GM19239 (cell line): ENCODE data around the gene MYOG.

ENCODE experiments used
- DNase-seq: peaks from one replicate; pipeline ENCODE4 v3.0.0; 2011; ENCODE audit warnings: low spot score; ENCODE audit not compliant: insufficient read length
- FAIRE-seq: peaks from 2 replicates; lab custom pipeline; 2011; peaks lifted over from hg19 to GRCh38; lab: Jason Lieb, UNC

The MYOG gene

GRCh38 chr1:203093754-203094410 lies 8.1 kb upstream of the MYOG start:
- FAIRE-seq = no peak
- no peak for DNase-seq

- DNase-seq (no peak), FAIRE-seq (no peak)
Observed at GRCh38 chr1:203091761-203092330, 6.0 kb upstream of the MYOG start.

GRCh38 chr1:203091199-203091477 lies 5.3 kb upstream of the MYOG start:
- DNase-seq (no peak), FAIRE-seq (no peak)

GRCh38 chr1:203090421-203091198 lies 4.8 kb upstream of the MYOG start:
- FAIRE-seq = no peak
- DNase-seq = no peak

GRCh38 chr1:203089651-203090045 lies 3.8 kb upstream of the MYOG start:
- DNase-seq = no peak
- FAIRE-seq = no peak

- DNase-seq = no peak
- no peak for FAIRE-seq
Observed at GRCh38 chr1:203089001-203089650, 3.3 kb upstream of the MYOG start.

GRCh38 chr1:203088441-203088840 lies 2.6 kb upstream of the MYOG start:
- no peak for DNase-seq
- FAIRE-seq = no peak

- DNase-seq (no peak), FAIRE-seq (no peak)
Observed at GRCh38 chr1:203086992-203087763, 1.4 kb upstream of the MYOG start.

- FAIRE-seq = no peak
- peak; percentile 44 for DNase-seq
Observed at GRCh38 chr1:203084588-203085527, 954 bp downstream of the MYOG start.

GRCh38 chr1:203083463-203083921 lies 2.3 kb downstream of the MYOG start:
- no peak for FAIRE-seq
- no peak for DNase-seq

- FAIRE-seq (no peak), DNase-seq (no peak)
Observed at GRCh38 chr1:203082571-203083462, 3.0 kb downstream of the MYOG start.

GRCh38 chr1:203082231-203082505 lies 3.6 kb downstream of the MYOG start:
- no peak for DNase-seq
- FAIRE-seq = no peak

- FAIRE-seq = no peak
- DNase-seq = no peak
Observed at GRCh38 chr1:203081465-203082230, 4.2 kb downstream of the MYOG start.

- no peak for DNase-seq
- FAIRE-seq = no peak
Observed at GRCh38 chr1:203080456-203080855, 5.4 kb downstream of the MYOG start.

- DNase-seq (no peak), FAIRE-seq (no peak)
Observed at GRCh38 chr1:203078478-203078877, 7.3 kb downstream of the MYOG start.

- FAIRE-seq = no peak
- DNase-seq = no peak
Observed at GRCh38 chr1:203077956-203078355, 7.9 kb downstream of the MYOG start.

GRCh38 chr1:203077367-203077766 lies 8.4 kb downstream of the MYOG start:
- FAIRE-seq = no peak
- DNase-seq = no peak

GRCh38 chr1:203076031-203076511 lies 9.7 kb downstream of the MYOG start:
- DNase-seq = no peak
- FAIRE-seq = no peak
